NT2/D1 (cell line): Measurements from ENCODE around the gene SKAP1.
"Not testable (repeated sequence)": the region's sequence is repeated elsewhere in the genome, so short reads cannot be mapped to it uniquely, and the experiment has no call there.

Experiments used
- DNase-seq: peaks from one replicate; pipeline ENCODE4 v3.0.0-alpha.2; 2011; ENCODE audit warnings: low read depth, low spot score
- H3K27me3 ChIP-seq: 2 replicates; pipeline ENCODE4 v1.6.0; 2011; ENCODE audit warnings: mild to moderate bottlenecking; ENCODE audit not compliant: insufficient read length, insufficient read depth
- H3K36me3 ChIP-seq: 2 replicates; pipeline ENCODE4 v1.6.1; 2011; ENCODE audit warnings: mild to moderate bottlenecking, low read length, mixed read lengths; ENCODE audit not compliant: insufficient read depth, insufficient read length
- H3K4me1 ChIP-seq: 2 replicates; pipeline ENCODE4 v1.5.1; 2011; ENCODE audit not compliant: insufficient read depth, insufficient read length
- H3K4me3 ChIP-seq: 2 replicates; pipeline ENCODE4 v1.5.1; 2011; ENCODE audit warnings: low read depth; ENCODE audit not compliant: insufficient read length
- H3K9ac ChIP-seq: 2 replicates; pipeline ENCODE4 v1.6.0; 2011; ENCODE audit warnings: low read depth; ENCODE audit not compliant: insufficient read length
- H3K9me3 ChIP-seq: 2 replicates; pipeline ENCODE4 v1.5.1; 2011; ENCODE audit warnings: mild to moderate bottlenecking, low read length; ENCODE audit not compliant: insufficient read depth
- SUZ12 ChIP-seq: IDR thresholded peaks from 2 replicates; pipeline ENCODE4 v1.6.1; 2011; ENCODE audit not compliant: insufficient read length, insufficient read depth; ENCODE audit errors: extremely low read depth
- YY1 ChIP-seq: IDR thresholded peaks from 2 replicates; pipeline ENCODE4 v1.6.1; 2011; ENCODE audit not compliant: insufficient read length, insufficient read depth
- ZNF274 ChIP-seq: IDR thresholded peaks from 2 replicates; pipeline ENCODE4 v1.6.1; 2011; ENCODE audit warnings: mild to moderate bottlenecking, low read depth, low read length

Gene SKAP1

GRCh38 chr17:48363161-48363560 is 66.9 kb downstream of the SKAP1 start:
- Histone ChIP-seq H3K27me3 (peaks cover 8% of the 10 kb centered on the region), H3K9me3 (no peaks in the 10 kb centered on the region), H3K4me1 (no peaks in the 10 kb centered on the region), H3K4me3 (no peak overlapping the region), H3K9ac (no peak overlapping the region), H3K36me3 (no peaks in the 10 kb centered on the region)
- DNase-seq = no peak
- TF ChIP-seq YY1 (no peak), ZNF274 (no peak), SUZ12 (no peak)

DNA sequence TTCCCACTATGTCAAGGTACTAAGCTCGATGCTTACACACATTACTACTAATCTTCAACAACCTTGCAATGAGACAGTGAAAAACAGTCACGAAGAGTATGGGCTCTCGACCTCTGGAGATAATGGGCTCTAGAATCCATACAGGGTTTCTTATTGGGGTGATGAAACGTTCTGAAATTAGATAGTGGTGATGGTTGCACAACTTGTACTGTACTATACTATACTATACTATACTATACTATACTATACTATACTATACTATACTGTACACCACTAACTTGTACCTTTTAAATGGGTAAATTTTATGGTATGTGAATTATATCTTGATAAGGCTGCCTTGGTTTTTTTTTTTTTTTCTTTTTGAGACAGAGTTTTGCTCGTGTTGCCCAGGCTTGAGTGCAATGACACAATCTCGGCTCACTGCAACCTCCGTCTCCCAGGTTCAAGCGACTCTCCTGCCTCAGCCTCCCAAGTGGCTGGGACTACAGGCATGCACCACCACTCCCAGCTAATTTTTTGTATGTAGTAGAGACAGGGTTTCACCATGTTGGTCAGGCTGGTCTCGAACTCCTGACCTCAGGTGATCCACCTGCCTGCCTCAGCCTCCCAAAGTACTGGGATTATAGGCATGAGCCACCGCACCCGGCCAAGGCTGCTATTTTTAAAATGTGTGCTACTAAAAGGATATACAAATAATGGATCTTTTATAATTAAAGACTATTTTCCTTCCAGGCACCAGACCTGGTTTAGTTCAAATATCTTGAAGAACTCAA is 69.0 kb downstream of the SKAP1 start:
- not testable (repeated sequence) for H3K27me3 ChIP-seq, H3K36me3 ChIP-seq, H3K9me3 ChIP-seq, H3K4me1 ChIP-seq, H3K4me3 ChIP-seq, H3K9ac ChIP-seq, DNase-seq

GRCh38 chr17:48357779-48358602 is 72.0 kb downstream of the SKAP1 start:
- no peak overlapping the region for H3K9ac ChIP-seq
- H3K27me3 ChIP-seq = peaks cover 2% of the 10 kb centered on the region
- DNase-seq = no peak
- H3K9me3 ChIP-seq = no peaks in the 10 kb centered on the region
- H3K36me3 ChIP-seq = no peaks in the 10 kb centered on the region
- TF ChIP-seq SUZ12 (no peak), ZNF274 (no peak), YY1 (no peak)
- no peak overlapping the region for H3K4me3 ChIP-seq
- H3K4me1 ChIP-seq = no peaks in the 10 kb centered on the region

GRCh38 chr17:48356866-48357265 is 73.1 kb downstream of the SKAP1 start:
- no peaks in the 10 kb centered on the region for H3K36me3 ChIP-seq
- no peak overlapping the region for H3K4me3 ChIP-seq
- no peaks in the 10 kb centered on the region for H3K9me3 ChIP-seq
- no peak for DNase-seq
- no peaks in the 10 kb centered on the region for H3K4me1 ChIP-seq
- TF ChIP-seq ZNF274 (no peak), YY1 (no peak), SUZ12 (no peak)
- H3K9ac ChIP-seq = no peak overlapping the region
- H3K27me3 ChIP-seq = peaks cover 2% of the 10 kb centered on the region

DNA sequence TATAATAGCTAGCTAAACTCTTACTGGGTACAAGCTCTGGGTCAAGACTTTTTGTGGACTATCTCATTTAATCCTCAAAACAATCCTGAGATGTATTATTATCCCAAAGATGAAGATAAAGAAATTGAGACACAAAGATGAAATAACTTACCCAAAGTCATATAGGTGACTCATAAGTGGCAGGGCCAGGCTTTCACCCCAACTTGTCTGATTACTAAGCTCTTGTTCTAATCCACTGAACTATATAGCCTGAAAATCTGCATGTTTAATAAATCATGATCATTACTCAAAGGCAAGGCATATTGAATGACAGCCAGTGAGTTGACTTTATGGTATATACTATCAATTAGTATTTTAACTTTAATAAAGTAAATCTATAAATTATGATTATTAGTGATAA is 77.4 kb downstream of the SKAP1 start:
- H3K4me3 ChIP-seq = no peak overlapping the region
- H3K9ac ChIP-seq = no peak overlapping the region
- H3K4me1 ChIP-seq = no peaks in the 10 kb centered on the region
- no peaks in the 10 kb centered on the region for H3K36me3 ChIP-seq
- no peaks in the 10 kb centered on the region for H3K9me3 ChIP-seq
- DNase-seq = no peak
- H3K27me3 ChIP-seq = peaks cover 8% of the 10 kb centered on the region
- TF ChIP-seq SUZ12 (no peak), YY1 (no peak), ZNF274 (no peak)

DNA sequence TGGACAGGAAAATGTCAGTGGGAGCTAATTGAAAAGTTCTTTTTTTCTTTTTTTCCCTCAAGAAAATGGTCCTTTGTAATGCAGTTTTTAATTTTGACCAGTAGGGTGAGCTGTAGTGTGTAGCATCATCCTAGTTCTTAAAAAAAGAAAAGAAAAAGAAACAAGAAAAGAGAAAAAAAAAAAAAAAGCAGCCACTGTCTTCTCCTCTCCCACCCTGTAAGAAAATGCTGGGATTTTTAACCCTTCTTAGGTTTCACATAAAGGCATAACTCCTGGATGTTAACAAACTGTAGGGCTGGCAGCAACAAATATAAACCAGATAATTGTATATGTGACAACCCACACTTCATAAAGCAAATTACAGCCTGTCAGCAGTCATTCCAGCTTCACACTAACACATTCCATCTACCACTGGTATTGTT is 78.1 kb downstream of the SKAP1 start:
- H3K9ac ChIP-seq = no peak overlapping the region
- TF ChIP-seq SUZ12 (no peak), YY1 (no peak), ZNF274 (no peak)
- H3K9me3 ChIP-seq = no peaks in the 10 kb centered on the region
- no peak overlapping the region for H3K4me3 ChIP-seq
- no peaks in the 10 kb centered on the region for H3K4me1 ChIP-seq
- no peaks in the 10 kb centered on the region for H3K36me3 ChIP-seq
- peak; percentile 13 for DNase-seq
- H3K27me3 ChIP-seq = peaks cover 8% of the 10 kb centered on the region

DNA sequence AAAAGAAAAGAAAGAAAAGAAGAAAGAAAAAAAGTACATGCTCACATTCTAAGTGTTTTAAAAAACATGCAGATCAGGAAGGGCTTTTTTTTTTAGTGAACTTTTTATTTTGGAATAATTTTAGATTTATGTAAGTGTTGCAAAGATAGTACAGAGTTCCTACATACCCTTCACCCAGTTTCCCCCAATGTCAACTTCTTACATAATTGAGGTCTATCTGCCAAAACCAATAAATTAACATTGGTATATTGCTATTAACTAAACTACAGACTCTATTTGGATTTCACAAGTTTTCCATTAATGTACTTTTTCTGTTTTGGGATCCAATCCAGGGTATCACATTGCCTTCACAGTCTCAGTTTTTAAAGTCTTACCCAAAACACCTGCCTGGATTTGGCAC is 81.7 kb downstream of the SKAP1 start:
- no peaks in the 10 kb centered on the region for H3K36me3 ChIP-seq
- TF ChIP-seq ZNF274 = no peak
- TF ChIP-seq SUZ12 = no peak
- no peak for TF ChIP-seq YY1
- no peak for DNase-seq
- H3K27me3 ChIP-seq = peaks cover 8% of the 10 kb centered on the region
- no peaks in the 10 kb centered on the region for H3K9me3 ChIP-seq
- no peak overlapping the region for H3K9ac ChIP-seq
- no peaks in the 10 kb centered on the region for H3K4me1 ChIP-seq
- H3K4me3 ChIP-seq = no peak overlapping the region
